Measurements from ENCODE around the gene BEND5. TPM values are rescaled to one million over a fixed set of nuclear protein-coding genes. Genes with fewer than 3 reads are reported as not detected.

Gene BEND5
- total RNA-seq, 5 donors from 2014 or later (not counting 1 experiment from before 2014, with no cell fraction given): 3.3 to 7.9 (median 5.6) TPM

- no peaks in the 10 kb centered on the region for H3K4me1 ChIP-seq (ENCODE audit: control insufficient read depth in 1 of 2, extremely low read depth in 1 of 2, insufficient read depth in 2 of 2, low read length in 2 of 2)
- no peaks in the 10 kb centered on the region for H3K36me3 Mint-ChIP-seq
- H3K9me3 Mint-ChIP-seq: no peaks in the 10 kb centered on the region
- CTCF ChIA-PET: no interaction called here
- H3K9me3 ChIP-seq: no peaks in the 10 kb centered on the region
- H3K4me3 ChIP-seq (ENCODE audit: control insufficient read depth in 1 of 2, extremely low read depth in 1 of 2, low read length in 1 of 2): no peak overlapping the region
- H3K4me1 Mint-ChIP-seq: peaks cover 0 to 7% (median 4%) of the 10 kb centered on the region in 3 donors
- ATAC-seq (replicated peaks in 1 of 4) (no peak), DNase-seq (no peak)
- no peak overlapping the region for H3K27ac Mint-ChIP-seq
- H3K4me3 Mint-ChIP-seq: no peak overlapping the region
- no peaks in the 10 kb centered on the region for H3K27me3 ChIP-seq (replicated peaks in 1 of 2; ENCODE audit: control insufficient read depth in 2 of 2, extremely low read depth in 1 of 2, insufficient read depth in 2 of 2, low read length in 1 of 2)
- no peak overlapping the region for H3K27ac ChIP-seq (ENCODE audit: low read length)
- no peaks in the 10 kb centered on the region for H3K27me3 Mint-ChIP-seq
- POLR2A ChIA-PET: no interaction called here
- peaks cover 0 to 3% of the 10 kb centered on the region in 2 donors for H3K36me3 ChIP-seq (ENCODE audit: control insufficient read depth in 2 of 2, extremely low read depth in 1 of 2, insufficient read depth in 1 of 2, low read length in 1 of 2)
- WGBS (ENCODE audit: insufficient coverage): 100% methylated on average over 1 of the region's 2 CpGs
Observed at GRCh38 chr1:48728584-48728983, 48.1 kb downstream of the BEND5 start.

GRCh38 chr1:48726557-48727215, 50.0 kb downstream of the BEND5 start:
- no peaks in the 10 kb centered on the region for H3K36me3 Mint-ChIP-seq
- no peak overlapping the region for H3K27ac Mint-ChIP-seq
- peaks cover 0 to 7% (median 4%) of the 10 kb centered on the region in 3 donors for H3K4me1 Mint-ChIP-seq
- Histone ChIP-seq H3K9me3 (no peaks in the 10 kb centered on the region), H3K27ac (ENCODE audit: low read length) (no peak overlapping the region), H3K4me3 (ENCODE audit: control insufficient read depth in 1 of 2, extremely low read depth in 1 of 2, low read length in 1 of 2) (no peak overlapping the region), H3K4me1 (ENCODE audit: control insufficient read depth in 1 of 2, extremely low read depth in 1 of 2, insufficient read depth in 2 of 2, low read length in 2 of 2) (no peaks in the 10 kb centered on the region), H3K36me3 (ENCODE audit: control insufficient read depth in 2 of 2, extremely low read depth in 1 of 2, insufficient read depth in 1 of 2, low read length in 1 of 2) (peaks cover 0 to 3% of the 10 kb centered on the region in 2 donors), H3K27me3 (replicated peaks in 1 of 2; ENCODE audit: control insufficient read depth in 2 of 2, extremely low read depth in 1 of 2, insufficient read depth in 2 of 2, low read length in 1 of 2) (no peaks in the 10 kb centered on the region)
- no CpG with 5 or more reads among the region's 4 CpGs for WGBS (ENCODE audit: insufficient coverage)
- ChIA-PET POLR2A (no interaction called here), CTCF (no interaction called here)
- no peak for DNase-seq
- H3K4me3 Mint-ChIP-seq: no peak overlapping the region
- no peaks in the 10 kb centered on the region for H3K27me3 Mint-ChIP-seq
- H3K9me3 Mint-ChIP-seq: no peaks in the 10 kb centered on the region
- ATAC-seq (replicated peaks in 1 of 4): no peak

GRCh38 chr1:48726139-48726538, 50.6 kb downstream of the BEND5 start:
- WGBS (ENCODE audit: insufficient coverage): no CpG with 5 or more reads among the region's 2 CpGs
- no peaks in the 10 kb centered on the region for H3K36me3 ChIP-seq (ENCODE audit: control insufficient read depth in 2 of 2, extremely low read depth in 1 of 2, insufficient read depth in 1 of 2, low read length in 1 of 2)
- no peak for ATAC-seq (replicated peaks in 1 of 4)
- no peak for DNase-seq
- H3K27me3 Mint-ChIP-seq: no peaks in the 10 kb centered on the region
- H3K36me3 Mint-ChIP-seq: no peaks in the 10 kb centered on the region
- H3K27ac ChIP-seq (ENCODE audit: low read length): no peak overlapping the region
- ChIA-PET CTCF (no interaction called here), POLR2A (no interaction called here)
- no peaks in the 10 kb centered on the region for H3K4me1 ChIP-seq (ENCODE audit: control insufficient read depth in 1 of 2, extremely low read depth in 1 of 2, insufficient read depth in 2 of 2, low read length in 2 of 2)
- H3K9me3 ChIP-seq: no peaks in the 10 kb centered on the region
- H3K27me3 ChIP-seq (replicated peaks in 1 of 2; ENCODE audit: control insufficient read depth in 2 of 2, extremely low read depth in 1 of 2, insufficient read depth in 2 of 2, low read length in 1 of 2): peaks cover 0 to 3% of the 10 kb centered on the region in 2 experiments
- no peak overlapping the region for H3K4me3 Mint-ChIP-seq
- no peak overlapping the region for H3K4me3 ChIP-seq (ENCODE audit: control insufficient read depth in 1 of 2, extremely low read depth in 1 of 2, low read length in 1 of 2)
- H3K9me3 Mint-ChIP-seq: no peaks in the 10 kb centered on the region
- peaks cover 0 to 7% (median 4%) of the 10 kb centered on the region in 3 donors for H3K4me1 Mint-ChIP-seq
- no peak overlapping the region for H3K27ac Mint-ChIP-seq

- DNase-seq: no peak
- no peaks in the 10 kb centered on the region for H3K9me3 ChIP-seq
- Mint-ChIP-seq H3K4me3 (no peak overlapping the region), H3K27ac (no peak overlapping the region), H3K4me1 (peaks cover 0 to 7% (median 4%) of the 10 kb centered on the region in 3 donors), H3K9me3 (no peaks in the 10 kb centered on the region), H3K27me3 (no peaks in the 10 kb centered on the region), H3K36me3 (no peaks in the 10 kb centered on the region)
- POLR2A ChIA-PET: no interaction called here
- CTCF ChIA-PET: no interaction called here
- 98% methylated on average over 4 of the region's 5 CpGs for WGBS (ENCODE audit: insufficient coverage)
- no peaks in the 10 kb centered on the region for H3K4me1 ChIP-seq (ENCODE audit: control insufficient read depth in 1 of 2, extremely low read depth in 1 of 2, insufficient read depth in 2 of 2, low read length in 2 of 2)
- no peaks in the 10 kb centered on the region for H3K36me3 ChIP-seq (ENCODE audit: control insufficient read depth in 2 of 2, extremely low read depth in 1 of 2, insufficient read depth in 1 of 2, low read length in 1 of 2)
- no peak overlapping the region for H3K4me3 ChIP-seq (ENCODE audit: control insufficient read depth in 1 of 2, extremely low read depth in 1 of 2, low read length in 1 of 2)
- no peak for ATAC-seq (replicated peaks in 1 of 4)
- H3K27me3 ChIP-seq (replicated peaks in 1 of 2; ENCODE audit: control insufficient read depth in 2 of 2, extremely low read depth in 1 of 2, insufficient read depth in 2 of 2, low read length in 1 of 2): peaks cover 0 to 3% of the 10 kb centered on the region in 2 experiments
- no peak overlapping the region for H3K27ac ChIP-seq (ENCODE audit: low read length)
Observed at GRCh38 chr1:48725341-48726046, 51.2 kb downstream of the BEND5 start.

GRCh38 chr1:48720929-48721328, 55.8 kb downstream of the BEND5 start:
- H3K36me3 Mint-ChIP-seq: no peaks in the 10 kb centered on the region
- ChIA-PET POLR2A (no interaction called here), CTCF (no interaction called here)
- Histone ChIP-seq H3K27me3 (replicated peaks in 1 of 2; ENCODE audit: control insufficient read depth in 2 of 2, extremely low read depth in 1 of 2, insufficient read depth in 2 of 2, low read length in 1 of 2) (peaks cover 0 to 3% of the 10 kb centered on the region in 2 experiments), H3K9me3 (no peaks in the 10 kb centered on the region), H3K4me3 (ENCODE audit: control insufficient read depth in 1 of 2, extremely low read depth in 1 of 2, low read length in 1 of 2) (no peak overlapping the region), H3K36me3 (ENCODE audit: control insufficient read depth in 2 of 2, extremely low read depth in 1 of 2, insufficient read depth in 1 of 2, low read length in 1 of 2) (no peaks in the 10 kb centered on the region), H3K27ac (ENCODE audit: low read length) (no peak overlapping the region), H3K4me1 (ENCODE audit: control insufficient read depth in 1 of 2, extremely low read depth in 1 of 2, insufficient read depth in 2 of 2, low read length in 2 of 2) (no peaks in the 10 kb centered on the region)
- H3K4me1 Mint-ChIP-seq: no peaks in the 10 kb centered on the region
- DNase-seq (no peak), ATAC-seq (replicated peaks in 1 of 4) (no peak)
- H3K9me3 Mint-ChIP-seq: no peaks in the 10 kb centered on the region
- peaks cover 0 to 2% of the 10 kb centered on the region in 2 donors for H3K27me3 Mint-ChIP-seq
- H3K4me3 Mint-ChIP-seq: no peak overlapping the region
- H3K27ac Mint-ChIP-seq: no peak overlapping the region

- Histone ChIP-seq H3K9me3 (no peaks in the 10 kb centered on the region), H3K4me3 (ENCODE audit: control insufficient read depth in 1 of 2, extremely low read depth in 1 of 2, low read length in 1 of 2) (no peak overlapping the region), H3K27ac (ENCODE audit: low read length) (no peak overlapping the region), H3K27me3 (replicated peaks in 1 of 2; ENCODE audit: control insufficient read depth in 2 of 2, extremely low read depth in 1 of 2, insufficient read depth in 2 of 2, low read length in 1 of 2) (peaks cover 0 to 3% of the 10 kb centered on the region in 2 experiments), H3K36me3 (ENCODE audit: control insufficient read depth in 2 of 2, extremely low read depth in 1 of 2, insufficient read depth in 1 of 2, low read length in 1 of 2) (no peaks in the 10 kb centered on the region), H3K4me1 (ENCODE audit: control insufficient read depth in 1 of 2, extremely low read depth in 1 of 2, insufficient read depth in 2 of 2, low read length in 2 of 2) (no peaks in the 10 kb centered on the region)
- no peaks in the 10 kb centered on the region for H3K9me3 Mint-ChIP-seq
- H3K27ac Mint-ChIP-seq: no peak overlapping the region
- no peaks in the 10 kb centered on the region for H3K4me1 Mint-ChIP-seq
- no peak for DNase-seq
- peaks cover 0 to 2% of the 10 kb centered on the region in 2 donors for H3K27me3 Mint-ChIP-seq
- ATAC-seq (replicated peaks in 1 of 4): no peak
- no peaks in the 10 kb centered on the region for H3K36me3 Mint-ChIP-seq
- WGBS (ENCODE audit: insufficient coverage): 100% methylated on average over 2 of the region's 4 CpGs
- no peak overlapping the region for H3K4me3 Mint-ChIP-seq
- CTCF ChIA-PET: no interaction called here
- POLR2A ChIA-PET: no interaction called here
Observed at GRCh38 chr1:48718705-48719104, 58.0 kb downstream of the BEND5 start.
